GM12801 (cell line): ENCODE data around the gene MAP6D1.

Source experiments
- TF ChIP-seq, protein P1 (sequence below): IDR thresholded peaks from one replicate; pipeline ENCODE4 v1.5.1; 2011; ENCODE audit warnings: control low read depth; ENCODE audit not compliant: insufficient read length; ENCODE audit errors: extremely low read depth

Gene MAP6D1

DNA sequence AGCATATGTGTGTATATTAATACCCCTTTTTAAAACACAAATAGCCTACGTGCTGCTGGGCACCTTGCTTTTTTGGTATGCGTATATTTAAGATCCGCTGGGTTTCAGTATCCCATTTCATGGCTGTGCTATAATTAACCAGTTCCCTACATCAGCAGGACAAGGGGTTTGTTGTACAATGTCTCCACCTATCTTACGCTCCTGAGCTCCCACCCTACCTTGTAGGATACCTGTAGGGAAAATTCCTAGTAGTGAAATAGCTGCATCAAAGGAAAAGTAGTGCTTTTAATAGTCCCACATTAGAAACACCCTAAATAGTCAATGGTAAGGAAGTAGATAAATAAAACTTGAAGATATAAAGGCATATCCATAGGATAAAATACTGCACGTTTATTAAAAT, 1.4 kb downstream of the MAP6D1 start:
- TF ChIP-seq, protein P1, sequence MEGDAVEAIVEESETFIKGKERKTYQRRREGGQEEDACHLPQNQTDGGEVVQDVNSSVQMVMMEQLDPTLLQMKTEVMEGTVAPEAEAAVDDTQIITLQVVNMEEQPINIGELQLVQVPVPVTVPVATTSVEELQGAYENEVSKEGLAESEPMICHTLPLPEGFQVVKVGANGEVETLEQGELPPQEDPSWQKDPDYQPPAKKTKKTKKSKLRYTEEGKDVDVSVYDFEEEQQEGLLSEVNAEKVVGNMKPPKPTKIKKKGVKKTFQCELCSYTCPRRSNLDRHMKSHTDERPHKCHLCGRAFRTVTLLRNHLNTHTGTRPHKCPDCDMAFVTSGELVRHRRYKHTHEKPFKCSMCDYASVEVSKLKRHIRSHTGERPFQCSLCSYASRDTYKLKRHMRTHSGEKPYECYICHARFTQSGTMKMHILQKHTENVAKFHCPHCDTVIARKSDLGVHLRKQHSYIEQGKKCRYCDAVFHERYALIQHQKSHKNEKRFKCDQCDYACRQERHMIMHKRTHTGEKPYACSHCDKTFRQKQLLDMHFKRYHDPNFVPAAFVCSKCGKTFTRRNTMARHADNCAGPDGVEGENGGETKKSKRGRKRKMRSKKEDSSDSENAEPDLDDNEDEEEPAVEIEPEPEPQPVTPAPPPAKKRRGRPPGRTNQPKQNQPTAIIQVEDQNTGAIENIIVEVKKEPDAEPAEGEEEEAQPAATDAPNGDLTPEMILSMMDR, result no peak

DNA sequence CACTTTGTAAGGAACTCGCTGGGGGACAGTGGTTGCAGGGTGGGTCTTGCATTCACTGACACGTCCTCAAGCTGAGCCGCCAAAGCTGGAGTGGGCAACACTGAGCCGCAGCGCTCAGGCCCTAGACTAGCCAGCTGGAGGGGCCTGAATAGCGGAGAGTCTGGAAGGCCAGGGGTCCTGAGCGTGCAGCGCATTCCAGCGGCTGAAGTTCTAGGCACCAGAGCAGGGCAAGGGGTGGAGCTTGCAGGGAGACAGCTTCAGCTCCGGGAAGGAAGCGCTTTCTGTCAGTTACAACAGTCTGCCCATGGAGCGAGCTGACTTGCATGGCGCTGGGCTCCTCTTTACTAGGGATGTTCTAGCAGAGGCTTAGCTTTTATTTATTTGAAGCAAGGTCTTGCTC, 2.7 kb downstream of the MAP6D1 start:
- TF ChIP-seq, protein P1, result no peak

GRCh38 chr3:183819831-183820230, 5.5 kb downstream of the MAP6D1 start:
- TF ChIP-seq, protein P1, result no peak

DNA sequence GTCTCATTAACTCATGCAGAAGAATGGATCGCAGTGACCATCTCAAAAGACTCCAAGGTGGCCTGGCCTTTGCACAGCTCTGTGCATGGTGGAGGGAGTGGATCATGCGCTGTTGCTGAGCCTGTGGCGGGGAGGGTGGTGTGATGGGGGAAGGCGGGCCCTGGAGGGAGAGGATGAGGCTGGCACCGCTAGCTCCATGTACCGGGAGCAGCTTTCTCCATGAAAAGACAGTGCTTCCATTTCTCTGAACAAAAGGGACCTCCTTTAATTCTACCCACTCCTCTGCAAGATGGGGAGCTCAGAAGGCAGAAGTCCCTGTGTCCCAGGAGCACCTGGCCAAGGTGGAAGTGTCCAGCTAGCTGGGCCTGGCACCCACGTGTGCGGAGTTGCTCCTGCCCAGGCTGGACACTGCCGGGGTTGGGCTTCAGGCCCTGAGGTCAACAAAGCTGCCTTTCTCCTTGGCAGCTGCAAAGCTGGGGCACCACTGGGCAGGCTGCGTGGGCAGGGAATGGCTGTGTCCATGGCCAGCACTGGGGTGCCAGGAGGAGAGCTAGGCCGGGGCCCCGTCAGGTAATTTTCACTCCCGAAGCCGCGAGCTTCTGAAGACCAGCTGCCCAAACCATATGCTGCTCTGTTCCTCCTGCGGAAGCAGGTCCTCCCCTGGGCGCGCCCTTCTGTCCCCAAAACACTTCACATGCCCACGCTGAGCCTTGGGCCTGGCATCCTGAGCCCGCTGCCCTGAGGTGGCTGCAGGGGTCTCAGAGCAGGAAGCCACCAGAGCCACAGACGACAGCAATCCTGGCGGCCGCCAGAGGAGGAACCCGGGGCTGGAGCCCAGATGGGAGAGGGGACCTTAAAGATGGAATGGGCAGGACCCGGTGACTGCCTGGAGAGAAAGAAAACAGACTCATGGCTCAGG, 6.4 kb downstream of the MAP6D1 start:
- TF ChIP-seq, protein P1, result no peak

- TF ChIP-seq, protein P1, result no peak
Measured at GRCh38 chr3:183818041-183818620, 7.2 kb downstream of the MAP6D1 start.

GRCh38 chr3:183817639-183818038, 7.7 kb downstream of the MAP6D1 start:
- TF ChIP-seq, protein P1, result no peak

DNA sequence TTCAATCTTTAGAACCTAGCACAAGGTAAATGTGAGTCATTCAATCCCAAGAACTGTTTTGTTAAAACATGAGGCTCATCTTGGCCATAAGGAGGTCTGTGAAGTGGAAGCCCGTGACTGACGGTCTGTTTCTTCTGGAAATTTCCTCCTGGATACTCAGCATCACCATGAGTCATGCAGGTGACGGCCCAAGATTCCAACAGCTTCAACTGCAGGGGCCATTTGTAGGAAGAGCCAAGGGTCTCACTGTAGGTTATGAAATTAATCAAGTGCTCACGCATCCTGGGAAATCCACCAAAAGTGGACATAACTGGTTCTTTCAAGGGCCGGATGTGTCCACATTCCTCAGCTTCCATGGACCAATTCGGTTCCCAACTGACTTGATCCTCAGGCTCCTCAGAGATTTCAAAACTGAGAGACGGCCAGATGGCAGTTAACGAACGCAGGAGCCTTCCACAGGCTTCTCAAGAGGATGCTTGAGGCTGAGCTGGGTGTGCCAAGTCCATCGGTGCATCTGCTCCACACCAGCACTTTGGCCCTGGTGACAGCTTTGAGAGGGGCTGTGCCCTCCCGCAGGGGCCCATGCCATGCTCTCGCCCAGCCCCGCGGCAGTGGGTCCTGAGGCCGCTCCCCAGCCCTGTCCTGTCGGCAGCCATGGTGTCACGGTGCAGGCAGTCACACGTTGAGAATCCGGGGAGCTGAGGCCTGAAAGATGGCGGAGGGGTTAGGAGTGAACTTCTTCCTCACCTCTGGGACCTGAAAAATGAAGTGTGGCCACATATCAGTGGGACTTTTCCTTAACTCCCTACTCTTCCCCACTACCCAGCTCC, 8.5 kb downstream of the MAP6D1 start:
- TF ChIP-seq, protein P1, result no peak
